HEK293T (cell line): ENCODE results near the gene C10orf62.

Experiments
- CTCF ChIA-PET: fragments of 350-600 bp; formaldehyde crosslinking; extraction: SDS; loops from one replicate; lab custom pipeline; 2021; ENCODE audit warnings: antibody characterized with exemption, inconsistent platforms; lab: Yijun Ruan, JAX
- POLR2A ChIA-PET: fragments of 350-600 bp; formaldehyde crosslinking; extraction: SDS; loops from one replicate; lab custom pipeline; 2020; ENCODE audit warnings: antibody characterized with exemption, inconsistent platforms; lab: Yijun Ruan, JAX
- DNase-seq: peaks from one replicate; pipeline ENCODE4 v3.0.0; 2012; ENCODE audit warnings: mixed read lengths; ENCODE audit errors: extremely low spot score
- ARNT ChIP-seq: fragments of 450-650 bp; IDR thresholded peaks from 2 replicates; pipeline ENCODE4 v1.6.1; 2017; ENCODE audit warnings: mild to moderate bottlenecking
- BHLHE40 ChIP-seq: fragments of 450-650 bp; IDR thresholded peaks from 2 replicates; pipeline ENCODE4 v1.6.1; 2016; ENCODE audit warnings: mild to moderate bottlenecking, moderate library complexity, borderline replicate concordance
- CTBP1 ChIP-seq: fragments of 450-650 bp; IDR thresholded peaks from 2 replicates; pipeline ENCODE4 v1.6.1; 2016; ENCODE audit warnings: borderline replicate concordance
- ELF4 ChIP-seq: fragments of 450-650 bp; IDR thresholded peaks from 2 replicates; pipeline ENCODE4 v1.6.1; 2017; ENCODE audit warnings: antibody characterized with exemption
- FOXA1 ChIP-seq: fragments of 450-650 bp; IDR thresholded peaks from 2 replicates; pipeline ENCODE4 v1.6.1; 2016; ENCODE audit warnings: mild to moderate bottlenecking
- FOXK2 ChIP-seq: fragments of 450-650 bp; IDR thresholded peaks from 2 replicates; pipeline ENCODE4 v1.6.1; 2016; ENCODE audit warnings: mild to moderate bottlenecking
- FOXM1 ChIP-seq: fragments of 450-650 bp; IDR thresholded peaks from 2 replicates; pipeline ENCODE4 v1.6.1; 2017; ENCODE audit warnings: mild to moderate bottlenecking, borderline replicate concordance
- HDGF ChIP-seq: fragments of 450-650 bp; IDR thresholded peaks from 2 replicates; pipeline ENCODE4 v1.6.1; 2017; ENCODE audit warnings: antibody characterized with exemption, borderline replicate concordance
- L3MBTL2 ChIP-seq: fragments of 450-650 bp; conservative IDR thresholded peaks from 2 replicates; pipeline ENCODE4 v1.6.1; 2016; ENCODE audit warnings: mild to moderate bottlenecking
- LEF1 ChIP-seq: fragments of 450-650 bp; IDR thresholded peaks from 2 replicates; pipeline ENCODE4 v1.6.1; 2017; ENCODE audit warnings: mild to moderate bottlenecking, borderline replicate concordance
- NFRKB ChIP-seq: fragments of 450-650 bp; IDR thresholded peaks from 2 replicates; pipeline ENCODE4 v1.6.1; 2016; ENCODE audit warnings: mild to moderate bottlenecking, moderate library complexity
- PKNOX1 ChIP-seq: fragments of 450-650 bp; IDR thresholded peaks from 2 replicates; pipeline ENCODE4 v1.6.1; 2016
- SP1 ChIP-seq: fragments of 450-650 bp; IDR thresholded peaks from 2 replicates; pipeline ENCODE4 v1.6.1; 2017
- SUZ12 ChIP-seq: fragments of 450-650 bp; IDR thresholded peaks from 2 replicates; pipeline ENCODE4 v1.6.1; 2016; ENCODE audit warnings: mild to moderate bottlenecking
- TARDBP ChIP-seq: fragments of 450-650 bp; IDR thresholded peaks from 2 replicates; pipeline ENCODE4 v1.6.1; 2016
- ZNF384 ChIP-seq: fragments of 450-650 bp; IDR thresholded peaks from 2 replicates; pipeline ENCODE4 v1.6.1; 2016

Gene C10orf62

GRCh38 chr10:97601268-97602215 is 12.0 kb downstream of the C10orf62 start:
- CTCF ChIA-PET: interaction anchor here (0.6 kb wide), 1 partner anchor 195 kb away, joined by 5 read pairs; no protein-coding TSS in a partner anchor
- DNase-seq: no peak
- TF ChIP-seq TARDBP (no peak), BHLHE40 (no peak)
- POLR2A ChIA-PET: no interaction called here

GRCh38 chr10:97607095-97607636 is 17.6 kb downstream of the C10orf62 start:
- POLR2A ChIA-PET: no interaction called here
- DNase-seq: no peak
- no peak for TF ChIP-seq FOXK2
- TF ChIP-seq ELF4: no peak
- no peak for TF ChIP-seq ZNF384
- no peak for TF ChIP-seq PKNOX1
- TF ChIP-seq FOXM1: no peak
- no peak for TF ChIP-seq HDGF
- no peak for TF ChIP-seq NFRKB
- TF ChIP-seq FOXA1: no peak
- no peak for TF ChIP-seq TARDBP
- no peak for TF ChIP-seq CTBP1
- TF ChIP-seq LEF1: no peak
- TF ChIP-seq L3MBTL2: no peak
- TF ChIP-seq BHLHE40: no peak
- TF ChIP-seq SUZ12: no peak
- no peak for TF ChIP-seq SP1
- TF ChIP-seq ARNT: no peak
- CTCF ChIA-PET: interaction anchor here (0.5 kb wide), 1 partner anchor 116 kb away, joined by 3 read pairs; no protein-coding TSS in a partner anchor

GRCh38 chr10:97608991-97609561 is 19.6 kb downstream of the C10orf62 start:
- ChIA-PET POLR2A (no interaction called here), CTCF (interaction anchor here (0.5 kb wide), 1 partner anchor 37 kb away, joined by 3 read pairs; no protein-coding TSS in a partner anchor)
- DNase-seq: peak; percentile 3
- TF ChIP-seq PKNOX1 (no peak), ELF4 (no peak), TARDBP (no peak), SUZ12 (no peak), ZNF384 (no peak), ARNT (no peak), FOXK2 (no peak), NFRKB (no peak), L3MBTL2 (no peak), LEF1 (no peak), CTBP1 (no peak), FOXM1 (no peak), FOXA1 (no peak), BHLHE40 (no peak), SP1 (no peak), HDGF (no peak)

- ChIA-PET POLR2A (no interaction called here), CTCF (interaction anchor here (1.1 to 1.5 kb wide), 2 partner anchors 39 to 58 kb away, joined by 3 to 7 read pairs; partner anchors contain the start of gene ANKRD2)
- DNase-seq: peak; percentile 7
- no peak for TF ChIP-seq ZNF384
- no peak for TF ChIP-seq ELF4
- no peak for TF ChIP-seq LEF1
- TF ChIP-seq SP1: no peak
- no peak for TF ChIP-seq HDGF
- TF ChIP-seq CTBP1: no peak
- TF ChIP-seq FOXK2: no peak
- TF ChIP-seq ARNT: no peak
- no peak for TF ChIP-seq PKNOX1
- TF ChIP-seq FOXA1: no peak
- TF ChIP-seq FOXM1: no peak
- TF ChIP-seq NFRKB: no peak
- TF ChIP-seq BHLHE40: no peak
- no peak for TF ChIP-seq TARDBP
- TF ChIP-seq L3MBTL2: no peak
- TF ChIP-seq SUZ12: no peak
Observed at GRCh38 chr10:97611473-97611872, 22.0 kb downstream of the C10orf62 start.

GRCh38 chr10:97612386-97612785 is 22.9 kb downstream of the C10orf62 start:
- ChIA-PET POLR2A (interaction anchor here (1.0 kb wide), 1 partner anchor 75 kb away, joined by 3 read pairs; the partner anchor contains the start of gene AVPI1), CTCF (interaction anchor here (0.6 to 1.5 kb wide), 4 partner anchors 40 to 334 kb away, joined by 3 to 7 read pairs (median 3); partner anchors contain the start of gene ANKRD2)
- TF ChIP-seq PKNOX1 (no peak), FOXA1 (no peak)
- DNase-seq: peak; percentile 42
